ENCODE data around the gene USP17L21. TPM values are rescaled to one million over a fixed set of nuclear protein-coding genes. Genes with fewer than 3 reads are reported as not detected.
"Not testable (repeated sequence)": the region's sequence is repeated elsewhere in the genome, so short reads cannot be mapped to it uniquely, and the experiment has no call there.

USP17L21 gene
- total RNA-seq = not detected

DNA sequence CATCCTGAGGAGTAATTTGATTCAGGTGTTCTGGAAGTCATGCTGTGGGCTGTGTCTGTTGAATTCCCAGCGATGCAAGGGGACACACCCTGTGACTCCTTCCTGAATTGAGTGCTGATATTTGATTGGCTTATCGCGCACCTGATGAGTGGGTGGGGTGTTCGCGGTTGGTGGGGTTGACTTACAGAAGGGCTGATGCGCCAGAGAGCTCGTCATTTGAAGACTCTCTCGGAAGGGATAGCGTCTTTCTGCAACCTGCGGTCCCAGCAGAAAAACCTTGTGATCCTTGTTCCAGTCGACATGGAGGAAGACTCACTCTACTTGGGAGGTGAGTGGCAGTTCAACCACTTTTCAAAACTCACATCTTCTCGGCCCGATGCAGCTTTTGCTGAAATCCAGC lies at the start of gene USP17L21:
USP17L21 (plus strand) TSS at position 301 of the 400 bp plus-strand sequence; CDS start at position 301, 0 bp downstream.
- H3K27me3 ChIP-seq (ENCODE audit: control insufficient read depth in 3 of 3, insufficient read depth in 3 of 3, low read length in 3 of 3); H3K9me3 ChIP-seq (ENCODE audit: control insufficient read depth in 3 of 3, low read length in 3 of 3); H3K9ac ChIP-seq (ENCODE audit: low read depth in 1 of 3, low read length in 3 of 3); H3K4me1 ChIP-seq (ENCODE audit: control insufficient read depth in 3 of 3, insufficient read depth in 3 of 3, low read length in 3 of 3); H3K4me3 ChIP-seq (ENCODE audit: low read length in 3 of 3); H3K36me3 ChIP-seq (ENCODE audit: control insufficient read depth in 3 of 3, insufficient read depth in 3 of 3, low read length in 3 of 3); H3K27ac ChIP-seq (ENCODE audit: low read depth, low read length): not testable (repeated sequence)

- not testable (repeated sequence) for H3K4me1 ChIP-seq (ENCODE audit: control insufficient read depth in 3 of 3, insufficient read depth in 3 of 3, low read length in 3 of 3); H3K9me3 ChIP-seq (ENCODE audit: control insufficient read depth in 3 of 3, low read length in 3 of 3); H3K27me3 ChIP-seq (ENCODE audit: control insufficient read depth in 3 of 3, insufficient read depth in 3 of 3, low read length in 3 of 3); H3K4me3 ChIP-seq (ENCODE audit: low read length in 3 of 3); H3K36me3 ChIP-seq (ENCODE audit: control insufficient read depth in 3 of 3, insufficient read depth in 3 of 3, low read length in 3 of 3); H3K9ac ChIP-seq (ENCODE audit: low read depth in 1 of 3, low read length in 3 of 3); H3K27ac ChIP-seq (ENCODE audit: low read depth, low read length)
Measured at GRCh38 chr4:9214701-9215100, 48.0 kb upstream of the USP17L21 start.

GRCh38 chr4:9215105-9215504 lies 47.6 kb upstream of the USP17L21 start, which contains the start of gene USP17L11:
USP17L11 (plus strand) TSS chr4:9215405; CDS start chr4:9215405, 0 bp downstream.
- H3K9ac ChIP-seq (ENCODE audit: low read depth in 1 of 3, low read length in 3 of 3); H3K9me3 ChIP-seq (ENCODE audit: control insufficient read depth in 3 of 3, low read length in 3 of 3); H3K27me3 ChIP-seq (ENCODE audit: control insufficient read depth in 3 of 3, insufficient read depth in 3 of 3, low read length in 3 of 3); H3K36me3 ChIP-seq (ENCODE audit: control insufficient read depth in 3 of 3, insufficient read depth in 3 of 3, low read length in 3 of 3); H3K4me3 ChIP-seq (ENCODE audit: low read length in 3 of 3); H3K4me1 ChIP-seq (ENCODE audit: control insufficient read depth in 3 of 3, insufficient read depth in 3 of 3, low read length in 3 of 3); H3K27ac ChIP-seq (ENCODE audit: low read depth, low read length): not testable (repeated sequence)

DNA sequence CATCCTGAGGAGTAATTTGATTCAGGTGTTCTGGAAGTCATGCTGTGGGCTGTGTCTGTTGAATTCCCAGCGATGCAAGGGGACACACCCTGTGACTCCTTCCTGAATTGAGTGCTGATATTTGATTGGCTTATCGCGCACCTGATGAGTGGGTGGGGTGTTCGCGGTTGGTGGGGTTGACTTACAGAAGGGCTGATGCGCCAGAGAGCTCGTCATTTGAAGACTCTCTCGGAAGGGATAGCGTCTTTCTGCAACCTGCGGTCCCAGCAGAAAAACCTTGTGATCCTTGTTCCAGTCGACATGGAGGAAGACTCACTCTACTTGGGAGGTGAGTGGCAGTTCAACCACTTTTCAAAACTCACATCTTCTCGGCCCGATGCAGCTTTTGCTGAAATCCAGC lies 42.8 kb upstream of the USP17L21 start, which contains the start of gene USP17L12:
USP17L12 (plus strand) TSS at position 301 of the 400 bp plus-strand sequence; CDS start at position 301, 0 bp downstream.
- H3K4me1 ChIP-seq (ENCODE audit: control insufficient read depth in 3 of 3, insufficient read depth in 3 of 3, low read length in 3 of 3); H3K4me3 ChIP-seq (ENCODE audit: low read length in 3 of 3); H3K9me3 ChIP-seq (ENCODE audit: control insufficient read depth in 3 of 3, low read length in 3 of 3); H3K9ac ChIP-seq (ENCODE audit: low read depth in 1 of 3, low read length in 3 of 3); H3K36me3 ChIP-seq (ENCODE audit: control insufficient read depth in 3 of 3, insufficient read depth in 3 of 3, low read length in 3 of 3); H3K27me3 ChIP-seq (ENCODE audit: control insufficient read depth in 3 of 3, insufficient read depth in 3 of 3, low read length in 3 of 3); H3K27ac ChIP-seq (ENCODE audit: low read depth, low read length): not testable (repeated sequence)

DNA sequence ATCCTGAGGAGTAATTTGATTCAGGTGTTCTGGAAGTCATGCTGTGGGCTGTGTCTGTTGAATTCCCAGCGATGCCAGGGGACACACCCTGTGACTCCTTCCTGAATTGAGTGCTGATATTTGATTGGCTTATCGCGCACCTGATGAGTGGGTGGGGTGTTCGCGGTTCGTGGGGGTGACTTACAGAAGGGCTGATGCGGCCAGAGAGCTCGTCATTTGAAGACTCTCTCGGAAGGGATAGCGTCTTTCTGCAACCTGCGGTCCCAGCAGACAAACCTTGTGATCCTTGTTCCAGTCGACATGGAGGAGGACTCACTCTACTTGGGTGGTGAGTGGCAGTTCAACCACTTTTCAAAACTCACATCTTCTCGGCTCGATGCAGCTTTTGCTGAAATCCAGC lies 38.1 kb upstream of the USP17L21 start, which contains the start of gene USP17L13:
USP17L13 (plus strand) TSS at position 301 of the 400 bp plus-strand sequence; CDS start at position 301, 0 bp downstream.
- H3K9me3 ChIP-seq (ENCODE audit: control insufficient read depth in 3 of 3, low read length in 3 of 3); H3K4me1 ChIP-seq (ENCODE audit: control insufficient read depth in 3 of 3, insufficient read depth in 3 of 3, low read length in 3 of 3); H3K36me3 ChIP-seq (ENCODE audit: control insufficient read depth in 3 of 3, insufficient read depth in 3 of 3, low read length in 3 of 3); H3K27ac ChIP-seq (ENCODE audit: low read depth, low read length); H3K27me3 ChIP-seq (ENCODE audit: control insufficient read depth in 3 of 3, insufficient read depth in 3 of 3, low read length in 3 of 3); H3K4me3 ChIP-seq (ENCODE audit: low read length in 3 of 3); H3K9ac ChIP-seq (ENCODE audit: low read depth in 1 of 3, low read length in 3 of 3): not testable (repeated sequence)

DNA sequence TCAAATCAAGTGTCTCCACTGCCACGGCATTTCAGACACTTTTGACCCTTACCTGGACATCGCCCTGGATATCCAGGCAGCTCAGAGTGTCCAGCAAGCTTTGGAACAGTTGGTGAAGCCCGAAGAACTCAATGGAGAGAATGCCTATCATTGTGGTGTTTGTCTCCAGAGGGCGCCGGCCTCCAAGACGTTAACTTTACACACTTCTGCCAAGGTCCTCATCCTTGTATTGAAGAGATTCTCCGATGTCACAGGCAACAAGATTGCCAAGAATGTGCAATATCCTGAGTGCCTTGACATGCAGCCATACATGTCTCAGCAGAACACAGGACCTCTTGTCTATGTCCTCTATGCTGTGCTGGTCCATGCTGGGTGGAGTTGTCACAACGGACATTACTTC lies 32.4 kb upstream of the USP17L21 start:
- H3K27me3 ChIP-seq (ENCODE audit: control insufficient read depth in 3 of 3, insufficient read depth in 3 of 3, low read length in 3 of 3); H3K9ac ChIP-seq (ENCODE audit: low read depth in 1 of 3, low read length in 3 of 3); H3K27ac ChIP-seq (ENCODE audit: low read depth, low read length); H3K36me3 ChIP-seq (ENCODE audit: control insufficient read depth in 3 of 3, insufficient read depth in 3 of 3, low read length in 3 of 3); H3K9me3 ChIP-seq (ENCODE audit: control insufficient read depth in 3 of 3, low read length in 3 of 3); H3K4me1 ChIP-seq (ENCODE audit: control insufficient read depth in 3 of 3, insufficient read depth in 3 of 3, low read length in 3 of 3); H3K4me3 ChIP-seq (ENCODE audit: low read length in 3 of 3): not testable (repeated sequence)

DNA sequence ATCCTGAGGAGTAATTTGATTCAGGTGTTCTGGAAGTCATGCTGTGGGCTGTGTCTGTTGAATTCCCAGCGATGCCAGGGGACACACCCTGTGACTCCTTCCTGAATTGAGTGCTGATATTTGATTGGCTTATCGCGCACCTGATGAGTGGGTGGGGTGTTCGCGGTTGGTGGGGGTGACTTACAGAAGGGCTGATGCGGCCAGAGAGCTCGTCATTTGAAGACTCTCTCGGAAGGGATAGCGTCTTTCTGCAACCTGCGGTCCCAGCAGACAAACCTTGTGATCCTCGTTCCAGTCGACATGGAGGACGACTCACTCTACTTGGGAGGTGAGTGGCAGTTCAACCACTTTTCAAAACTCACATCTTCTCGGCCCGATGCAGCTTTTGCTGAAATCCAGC lies 28.6 kb upstream of the USP17L21 start, which contains the start of gene USP17L15:
USP17L15 (plus strand) TSS at position 301 of the 400 bp plus-strand sequence; CDS start at position 301, 0 bp downstream.
- not testable (repeated sequence) for H3K9me3 ChIP-seq (ENCODE audit: control insufficient read depth in 3 of 3, low read length in 3 of 3); H3K4me1 ChIP-seq (ENCODE audit: control insufficient read depth in 3 of 3, insufficient read depth in 3 of 3, low read length in 3 of 3); H3K4me3 ChIP-seq (ENCODE audit: low read length in 3 of 3); H3K36me3 ChIP-seq (ENCODE audit: control insufficient read depth in 3 of 3, insufficient read depth in 3 of 3, low read length in 3 of 3); H3K27ac ChIP-seq (ENCODE audit: low read depth, low read length); H3K9ac ChIP-seq (ENCODE audit: low read depth in 1 of 3, low read length in 3 of 3); H3K27me3 ChIP-seq (ENCODE audit: control insufficient read depth in 3 of 3, insufficient read depth in 3 of 3, low read length in 3 of 3)

GRCh38 chr4:9238461-9238860 lies 24.2 kb upstream of the USP17L21 start:
- H3K9me3 ChIP-seq (ENCODE audit: control insufficient read depth in 3 of 3, low read length in 3 of 3); H3K4me3 ChIP-seq (ENCODE audit: low read length in 3 of 3); H3K4me1 ChIP-seq (ENCODE audit: control insufficient read depth in 3 of 3, insufficient read depth in 3 of 3, low read length in 3 of 3); H3K27ac ChIP-seq (ENCODE audit: low read depth, low read length); H3K27me3 ChIP-seq (ENCODE audit: control insufficient read depth in 3 of 3, insufficient read depth in 3 of 3, low read length in 3 of 3); H3K9ac ChIP-seq (ENCODE audit: low read depth in 1 of 3, low read length in 3 of 3); H3K36me3 ChIP-seq (ENCODE audit: control insufficient read depth in 3 of 3, insufficient read depth in 3 of 3, low read length in 3 of 3): not testable (repeated sequence)

DNA sequence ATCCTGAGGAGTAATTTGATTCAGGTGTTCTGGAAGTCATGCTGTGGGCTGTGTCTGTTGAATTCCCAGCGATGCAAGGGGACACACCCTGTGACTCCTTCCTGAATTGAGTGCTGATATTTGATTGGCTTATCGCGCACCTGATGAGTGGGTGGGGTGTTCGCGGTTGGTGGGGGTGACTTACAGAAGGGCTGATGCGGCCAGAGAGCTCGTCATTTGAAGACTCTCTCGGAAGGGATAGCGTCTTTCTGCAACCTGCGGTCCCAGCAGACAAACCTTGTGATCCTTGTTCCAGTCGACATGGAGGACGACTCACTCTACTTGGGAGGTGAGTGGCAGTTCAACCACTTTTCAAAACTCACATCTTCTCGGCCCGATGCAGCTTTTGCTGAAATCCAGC lies 19.1 kb upstream of the USP17L21 start, which contains the start of gene USP17L17:
USP17L17 (plus strand) TSS at position 301 of the 400 bp plus-strand sequence; CDS start at position 301, 0 bp downstream.
- not testable (repeated sequence) for H3K4me1 ChIP-seq (ENCODE audit: control insufficient read depth in 3 of 3, insufficient read depth in 3 of 3, low read length in 3 of 3); H3K27me3 ChIP-seq (ENCODE audit: control insufficient read depth in 3 of 3, insufficient read depth in 3 of 3, low read length in 3 of 3); H3K27ac ChIP-seq (ENCODE audit: low read depth, low read length); H3K4me3 ChIP-seq (ENCODE audit: low read length in 3 of 3); H3K9me3 ChIP-seq (ENCODE audit: control insufficient read depth in 3 of 3, low read length in 3 of 3); H3K36me3 ChIP-seq (ENCODE audit: control insufficient read depth in 3 of 3, insufficient read depth in 3 of 3, low read length in 3 of 3); H3K9ac ChIP-seq (ENCODE audit: low read depth in 1 of 3, low read length in 3 of 3)

GRCh38 chr4:9247953-9248680 lies 14.6 kb upstream of the USP17L21 start, which contains the start of gene USP17L18:
USP17L18 (plus strand) TSS chr4:9248630; CDS start chr4:9248630, 0 bp downstream.
- H3K9ac ChIP-seq (ENCODE audit: low read depth in 1 of 3, low read length in 3 of 3); H3K9me3 ChIP-seq (ENCODE audit: control insufficient read depth in 3 of 3, low read length in 3 of 3); H3K36me3 ChIP-seq (ENCODE audit: control insufficient read depth in 3 of 3, insufficient read depth in 3 of 3, low read length in 3 of 3); H3K4me3 ChIP-seq (ENCODE audit: low read length in 3 of 3); H3K4me1 ChIP-seq (ENCODE audit: control insufficient read depth in 3 of 3, insufficient read depth in 3 of 3, low read length in 3 of 3); H3K27me3 ChIP-seq (ENCODE audit: control insufficient read depth in 3 of 3, insufficient read depth in 3 of 3, low read length in 3 of 3); H3K27ac ChIP-seq (ENCODE audit: low read depth, low read length): not testable (repeated sequence)

Data from skeletal muscle tissue (tissue), 4 donors.